Fibroblast of lung (primary cell): Measurements from ENCODE around the gene NEURL1. TPM values are rescaled to one million over a fixed set of nuclear protein-coding genes. Genes with fewer than 3 reads are reported as not detected.

Experiments
- DNase-seq, 2 donors: peaks; one replicate each; pipeline versions ENCODE4 v3.0.0 to v3.0.0-alpha.2; 2010; ENCODE audit warnings: low read depth in 2 of 2
- H2AFZ ChIP-seq: 2 replicates; pipeline ENCODE4 v1.5.1; 2012; ENCODE audit warnings: low read length, control low read depth, inconsistent platforms
- H3K27ac ChIP-seq: 2 replicates; pipeline ENCODE4 v1.5.1; 2011; ENCODE audit warnings: low read length, control low read depth; ENCODE audit not compliant: insufficient read depth
- H3K27me3 ChIP-seq: 2 replicates; pipeline ENCODE4 v1.5.1; 2011; ENCODE audit warnings: mild to moderate bottlenecking, low read length; ENCODE audit not compliant: control insufficient read depth, insufficient read depth
- H3K36me3 ChIP-seq: 2 replicates; pipeline ENCODE4 v1.5.1; 2011; ENCODE audit warnings: low read length; ENCODE audit not compliant: control insufficient read depth, insufficient read depth
- H3K4me1 ChIP-seq: 2 replicates; pipeline ENCODE4 v1.5.1; 2011; ENCODE audit warnings: low read length; ENCODE audit not compliant: control insufficient read depth, insufficient read depth; ENCODE audit errors: extremely low read depth
- H3K4me2 ChIP-seq: 2 replicates; pipeline ENCODE4 v1.5.1; 2011; ENCODE audit warnings: low read length, control low read depth; ENCODE audit not compliant: insufficient read depth; ENCODE audit errors: extremely low read depth
- H3K4me3 ChIP-seq, 4 experiments: fragments of 200-600 bp in 1 of 4; sonication (generic) in 1 of 4; replicated peaks in 1 of 4; 2 replicates each; pipeline ENCODE4 v1.5.1; 2011 to 2016; ENCODE audit warnings: low read length in 4 of 4, low read depth in 3 of 4, mild to moderate bottlenecking in 3 of 4, control low read depth in 2 of 4, inconsistent platforms in 1 of 4, mixed read lengths in 1 of 4; ENCODE audit not compliant: insufficient read depth in 1 of 4; ENCODE audit errors: control extremely low read depth in 1 of 4
- H3K79me2 ChIP-seq: 2 replicates; pipeline ENCODE4 v1.5.1; 2012; ENCODE audit warnings: mild to moderate bottlenecking, low read length, inconsistent platforms; ENCODE audit not compliant: control insufficient read depth, insufficient read depth
- H3K9ac ChIP-seq: 2 replicates; pipeline ENCODE4 v1.5.1; 2011; ENCODE audit warnings: mild to moderate bottlenecking, low read length, control low read depth; ENCODE audit not compliant: insufficient read depth
- H3K9me3 ChIP-seq: 2 replicates; pipeline ENCODE4 v1.5.1; 2012; ENCODE audit warnings: low read depth, low read length; ENCODE audit not compliant: control insufficient read depth, insufficient read depth
- H4K20me1 ChIP-seq: 2 replicates; pipeline ENCODE4 v1.5.1; 2011; ENCODE audit warnings: low read length; ENCODE audit not compliant: control insufficient read depth, insufficient read depth; ENCODE audit errors: extremely low read depth
- CTCF ChIP-seq, 2 donors: IDR thresholded peaks in 1 of 2; conservative IDR thresholded peaks in 1 of 2; 1 replicate in 1 of 2; 2 replicates in 1 of 2; pipeline ENCODE4 v1.5.1; 2011 to 2012; ENCODE audit warnings: low read length in 2 of 2, control low read depth in 1 of 2, inconsistent platforms in 1 of 2, low read depth in 1 of 2, mild to moderate bottlenecking in 1 of 2
- EZH2 ChIP-seq: IDR thresholded peaks from 2 replicates; pipeline ENCODE4 v1.5.1; 2012; ENCODE audit warnings: low read length, control low read depth, mild to moderate bottlenecking; ENCODE audit errors: missing control alignments
- polyA plus RNA-seq, 2 donors: library from polyadenylated mRNA; depleted of rRNA in 1 of 2; stranded (reverse) in 1 of 2; unstranded in 1 of 2; fragments of >200 nt; gene quantifications; 2 replicates each; pipeline ENCODE4 v1.2.1, GENCODE V29; 2011 to 2012; ENCODE audit warnings: missing spikeins in 1 of 2
- total RNA-seq: library from RNA; depleted of rRNA; stranded (reverse); fragments of >200 nt; gene quantifications from 2 replicates; pipeline ENCODE4 v1.2.1, GENCODE V29; 2014

The NEURL1 gene
- total and polyA plus RNA-seq, 2 donors (not counting 1 experiment from before 2014, with no cell fraction given), result 0.12 TPM; not detected in 1

- Histone ChIP-seq H4K20me1 (no peaks in the 10 kb centered on the region), H3K4me3 (no peak overlapping the region), H2AFZ (no peak overlapping the region), H3K27me3 (no peaks in the 10 kb centered on the region), H3K9me3 (no peaks in the 10 kb centered on the region), H3K36me3 (peaks cover 31% of the 10 kb centered on the region), H3K4me2 (peak overlapping the region; percentile 32), H3K79me2 (no peaks in the 10 kb centered on the region), H3K4me1 (peaks cover 46% of the 10 kb centered on the region), H3K27ac (peak overlapping the region; percentile 69), H3K9ac (no peak overlapping the region)
- peak; percentile 73 to 82 for DNase-seq
- TF ChIP-seq CTCF (conservative IDR thresholded peaks at IDR 0.05 in 1 of 2, IDR thresholded peaks at IDR 0.05 in 1 of 2; ENCODE audit: low read depth in 1 of 2, low read length in 2 of 2) (peak in 1 of 2 donors; percentile 23), EZH2 (no peak)
These were observed 119.2 kb downstream of the NEURL1 start for GRCh38 chr10:103612462-103613365.

- DNase-seq, result no peak
- no peaks in the 10 kb centered on the region for H4K20me1 ChIP-seq
- H3K27ac ChIP-seq, result no peak overlapping the region
- no peak for TF ChIP-seq CTCF (conservative IDR thresholded peaks at IDR 0.05 in 1 of 2, IDR thresholded peaks at IDR 0.05 in 1 of 2; ENCODE audit: low read depth in 1 of 2, low read length in 2 of 2)
- no peak for TF ChIP-seq EZH2
- H3K4me3 ChIP-seq, result no peak overlapping the region
- H3K4me1 ChIP-seq, result peaks cover 55% of the 10 kb centered on the region
- H2AFZ ChIP-seq, result no peak overlapping the region
- H3K36me3 ChIP-seq, result peaks cover 34% of the 10 kb centered on the region
- H3K27me3 ChIP-seq, result no peaks in the 10 kb centered on the region
- no peak overlapping the region for H3K4me2 ChIP-seq
- no peaks in the 10 kb centered on the region for H3K9me3 ChIP-seq
- no peak overlapping the region for H3K9ac ChIP-seq
- H3K79me2 ChIP-seq, result no peaks in the 10 kb centered on the region
These were observed 120.1 kb downstream of the NEURL1 start for GRCh38 chr10:103613616-103614015.

- peak overlapping the region in 1 of 4 experiments; percentile 14 for H3K4me3 ChIP-seq
These were observed 121.0 kb downstream of the NEURL1 start for GRCh38 chr10:103614306-103615158.

More at GRCh38 chr10:103614306-103615158, 121.0 kb downstream of the NEURL1 start:
- Histone ChIP-seq H3K27ac (peak overlapping the region; percentile 81), H3K79me2 (no peaks in the 10 kb centered on the region), H3K9ac (no peak overlapping the region), H2AFZ (no peak overlapping the region), H3K9me3 (no peaks in the 10 kb centered on the region), H4K20me1 (no peaks in the 10 kb centered on the region), H3K36me3 (peaks cover 35% of the 10 kb centered on the region), H3K4me2 (peak overlapping the region; percentile 58), H3K27me3 (no peaks in the 10 kb centered on the region), H3K4me1 (peaks cover 64% of the 10 kb centered on the region)
- no peak for DNase-seq
- no peak for TF ChIP-seq CTCF (conservative IDR thresholded peaks at IDR 0.05 in 1 of 2, IDR thresholded peaks at IDR 0.05 in 1 of 2; ENCODE audit: low read depth in 1 of 2, low read length in 2 of 2)
- TF ChIP-seq EZH2, result no peak
